Panc1 (cell line): ENCODE data around the gene RFPL1.

Source experiments
- CTCF ChIP-seq: fragments of 450-650 bp; IDR thresholded peaks from 2 replicates; pipeline ENCODE4 v1.5.1; 2017; ENCODE audit warnings: mild to moderate bottlenecking
- POLR2AphosphoS5 ChIP-seq: IDR thresholded peaks from 2 replicates; pipeline ENCODE4 v1.6.1; 2012; ENCODE audit warnings: mild to moderate bottlenecking, low read depth, low read length, moderate library complexity

GRCh38 chr22:29449296-29449875 lies 11.0 kb downstream of the RFPL1 start:
- TF ChIP-seq POLR2AphosphoS5 = no peak
- TF ChIP-seq CTCF = no peak
